NCI-H1694 (cell line): ENCODE results near the gene SPAG17.

Experiments
- DNase-seq: peaks from one replicate; lab custom pipeline; 2025; lab: John Stamatoyannopoulos, UW

SPAG17 gene

GRCh38 chr1:118118873-118119463 lies 66.1 kb downstream of the SPAG17 start:
- no peak for DNase-seq

DNA sequence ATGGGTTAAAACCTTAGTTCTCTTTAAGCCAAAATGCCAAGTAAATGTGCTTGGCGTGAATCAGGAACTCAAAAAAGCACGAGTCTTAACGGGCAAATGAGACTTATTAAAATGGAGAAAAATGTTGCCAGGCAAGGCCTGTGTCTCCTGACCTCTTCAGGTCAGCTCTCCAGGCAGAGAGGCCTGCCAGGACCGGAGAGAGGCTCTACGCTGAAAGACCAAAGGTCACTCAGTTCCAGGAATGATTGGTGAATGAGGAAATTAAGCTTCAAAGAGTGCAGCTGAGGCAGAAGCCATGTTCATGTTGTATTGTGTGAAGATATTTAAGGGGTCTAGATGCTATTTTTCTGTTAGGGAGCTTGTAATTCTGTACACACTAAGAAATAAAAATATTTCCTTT lies 66.6 kb downstream of the SPAG17 start:
- no peak for DNase-seq

GRCh38 chr1:118117521-118117920 lies 67.5 kb downstream of the SPAG17 start:
- no peak for DNase-seq

GRCh38 chr1:118116909-118117308 lies 68.1 kb downstream of the SPAG17 start:
- no peak for DNase-seq

- DNase-seq, result no peak
Measured at GRCh38 chr1:118116401-118116800, 68.6 kb downstream of the SPAG17 start.

DNA sequence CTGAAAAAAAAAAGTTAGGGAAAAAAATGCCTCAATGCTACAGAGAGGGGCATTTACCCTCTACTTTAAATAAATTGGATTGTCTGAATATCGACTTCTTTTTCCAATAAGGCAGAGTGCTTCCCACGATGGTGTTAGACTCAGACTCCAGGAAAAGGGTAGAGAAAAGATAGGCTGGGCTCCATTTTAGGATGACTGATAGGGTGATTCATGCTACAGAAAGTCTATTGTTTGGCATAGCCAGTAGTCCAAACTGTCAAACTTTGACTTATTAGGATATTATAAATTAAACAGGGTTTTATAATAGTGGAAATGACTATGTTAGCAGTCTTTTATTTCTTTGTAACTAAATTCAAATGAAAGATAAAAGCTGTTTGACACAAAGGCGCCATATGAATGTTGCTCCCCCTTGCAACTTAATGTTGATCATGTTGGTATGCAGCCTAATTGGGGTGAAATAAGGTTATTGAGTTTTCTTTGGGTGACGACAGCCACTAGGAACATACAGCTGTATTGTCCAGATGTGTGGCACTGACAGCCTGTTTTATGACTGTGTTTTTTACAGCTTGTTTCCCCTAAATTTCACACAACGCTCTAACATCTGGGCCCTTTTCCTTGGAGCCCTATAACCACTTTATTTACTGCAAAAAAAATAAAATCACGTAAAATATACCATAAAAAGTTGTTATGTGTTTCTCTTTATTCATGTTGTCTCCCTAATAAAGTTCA lies 69.3 kb downstream of the SPAG17 start:
- no peak for DNase-seq

DNA sequence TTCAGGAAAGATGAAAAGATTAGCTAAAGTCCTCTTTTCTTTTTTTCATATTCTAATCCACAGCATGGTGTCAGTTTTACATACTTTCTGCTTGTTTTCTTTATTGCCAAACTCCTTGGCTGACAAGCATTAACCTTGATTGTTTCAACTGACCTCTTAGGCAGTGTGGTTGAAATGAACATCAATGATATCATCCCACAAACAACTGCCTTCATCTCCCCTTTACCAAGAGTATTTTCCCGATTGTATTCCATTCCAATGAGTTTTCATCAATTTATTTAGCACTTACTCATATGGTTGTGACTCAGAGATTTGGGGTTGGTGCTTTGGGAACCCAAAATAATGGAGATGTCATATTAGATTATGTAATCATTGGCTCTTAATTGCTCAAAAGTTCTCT lies 71.8 kb downstream of the SPAG17 start:
- no peak for DNase-seq

GRCh38 chr1:118110580-118110979 lies 74.4 kb downstream of the SPAG17 start:
- DNase-seq, result no peak

- no peak for DNase-seq
Measured at GRCh38 chr1:118104951-118105350, 80.1 kb downstream of the SPAG17 start.

GRCh38 chr1:118102445-118102844 lies 82.6 kb downstream of the SPAG17 start:
- DNase-seq, result no peak

DNA sequence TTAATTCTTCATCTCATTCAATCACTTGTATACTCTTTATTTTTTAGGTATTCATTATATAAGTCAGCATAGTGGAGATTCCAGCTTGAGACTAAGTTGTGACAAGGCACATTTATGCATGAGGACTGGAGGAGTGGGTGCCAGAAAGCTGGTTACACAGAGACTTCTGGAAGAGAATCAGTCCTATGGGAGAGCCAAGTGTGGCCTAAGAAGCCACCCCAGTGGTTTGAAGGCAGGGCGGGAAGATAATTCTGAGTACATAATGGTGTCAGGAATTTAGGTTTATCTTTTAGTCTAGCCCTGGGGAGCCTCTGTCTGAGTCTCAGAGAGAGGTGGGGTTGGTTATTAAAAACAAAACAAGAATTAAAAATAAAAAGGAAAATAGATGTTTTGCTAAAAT lies 83.0 kb downstream of the SPAG17 start:
- DNase-seq, result no peak

- no peak for DNase-seq
Measured at GRCh38 chr1:118101515-118101844, 83.5 kb downstream of the SPAG17 start.

DNA sequence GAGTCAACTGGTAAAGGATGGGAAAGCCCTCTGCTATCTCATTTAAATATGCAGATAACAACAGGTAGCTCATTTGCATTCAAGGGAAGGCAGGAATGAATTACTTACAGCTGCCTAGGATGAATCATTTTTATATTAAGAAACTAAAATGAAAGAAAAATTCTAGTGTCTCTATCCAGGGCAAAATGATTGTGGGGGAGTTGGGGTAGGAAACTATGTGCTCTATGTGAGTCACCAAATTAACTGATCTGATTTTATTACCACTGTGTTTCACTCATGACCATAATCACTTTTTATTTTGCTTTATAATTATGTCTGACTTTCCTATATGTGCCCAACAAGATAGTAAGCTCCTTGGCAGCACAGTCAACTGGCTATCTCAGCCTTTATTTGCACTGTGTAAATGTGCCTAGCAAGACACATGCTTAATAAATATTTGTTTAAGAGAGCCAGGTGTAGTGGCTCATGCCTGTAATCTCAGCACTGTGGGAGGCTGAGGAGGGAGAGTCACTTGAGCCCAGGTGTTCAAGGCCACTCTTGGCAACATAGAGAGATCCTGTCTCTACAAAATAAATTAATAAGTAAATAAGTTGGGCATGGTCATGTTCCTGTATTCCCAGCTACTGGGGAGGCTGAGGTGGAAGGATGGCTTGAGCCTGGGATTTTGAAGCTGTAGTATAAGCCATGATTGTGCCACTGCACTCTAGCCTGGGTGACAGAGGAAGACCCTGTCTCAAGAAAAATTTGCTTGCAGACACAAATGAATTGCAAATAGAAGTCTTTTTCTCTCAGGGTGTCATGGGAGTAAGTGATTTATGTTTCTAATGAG lies 84.1 kb downstream of the SPAG17 start:
- DNase-seq, result no peak

GRCh38 chr1:118099686-118100085 lies 85.3 kb downstream of the SPAG17 start:
- no peak for DNase-seq

DNA sequence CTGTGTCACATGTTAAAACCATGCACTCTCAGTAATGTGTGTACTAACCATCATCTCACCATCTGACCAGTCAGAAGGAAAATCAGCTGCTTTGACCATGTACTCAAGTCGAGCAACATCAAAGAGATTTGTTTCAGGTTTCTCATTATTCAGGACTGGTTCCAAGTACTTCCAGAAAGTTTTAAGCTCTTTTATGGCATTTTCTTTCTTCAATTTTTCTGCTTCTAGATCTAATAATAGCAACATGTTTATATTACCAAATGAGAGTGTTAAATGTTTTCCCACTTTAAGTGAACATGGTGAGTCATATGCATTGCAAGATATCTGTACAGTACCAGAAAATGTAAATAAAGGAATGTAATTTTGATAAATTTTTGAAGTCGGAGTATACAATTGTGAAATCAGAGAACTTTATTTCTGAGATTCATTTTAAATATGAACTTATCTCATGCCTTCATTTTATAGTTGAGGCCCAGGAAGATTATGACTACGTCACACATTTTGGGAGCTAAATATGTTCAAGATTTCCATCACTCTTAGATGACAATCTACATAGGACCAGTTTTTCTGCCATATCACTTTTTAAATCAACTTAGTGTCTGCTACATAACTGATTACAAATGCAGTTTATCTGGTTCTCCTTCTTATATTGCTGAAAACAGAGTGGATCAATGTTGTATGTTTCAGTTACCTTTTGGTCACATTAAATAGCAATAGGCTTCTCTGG lies 87.2 kb downstream of the SPAG17 start:
- no peak for DNase-seq

DNA sequence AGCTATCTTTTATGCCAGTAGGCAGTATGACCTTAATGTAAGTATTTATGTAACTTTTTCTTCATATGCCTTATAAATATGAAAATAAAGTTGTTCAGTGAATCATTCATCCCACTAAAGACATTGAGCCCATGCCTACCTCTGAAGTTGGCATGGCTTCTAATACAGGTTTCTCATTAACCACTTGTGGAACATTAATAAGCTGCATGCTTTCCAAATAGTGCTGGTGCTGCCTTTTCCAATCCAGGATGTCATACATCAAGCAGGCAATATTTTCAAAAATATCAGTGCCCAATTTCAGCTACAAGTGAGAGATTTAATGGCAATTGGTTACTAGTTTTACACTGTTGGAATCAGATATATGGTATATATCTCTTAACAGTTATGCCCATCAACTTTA lies 92.0 kb downstream of the SPAG17 start:
- no peak for DNase-seq

- no peak for DNase-seq
Measured at GRCh38 chr1:118090130-118090529, 94.9 kb downstream of the SPAG17 start.

DNA sequence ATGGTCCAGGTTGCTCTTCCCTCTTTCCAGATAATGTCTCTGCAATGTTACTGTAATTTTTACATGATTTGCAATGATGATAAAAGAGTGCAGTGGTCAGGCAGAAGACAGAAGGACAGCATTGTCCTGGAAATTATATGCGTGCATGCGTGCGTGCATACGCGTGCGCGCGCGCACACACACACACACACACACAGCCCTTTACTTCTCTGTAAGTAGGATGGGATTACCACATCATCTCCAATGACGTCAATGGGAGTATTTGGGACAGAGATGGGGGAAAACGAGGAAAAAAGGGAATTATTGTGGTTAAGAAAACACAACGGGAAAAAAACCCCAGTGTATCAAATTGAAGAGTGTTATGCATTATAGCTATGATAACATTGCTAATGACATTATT lies 99.7 kb downstream of the SPAG17 start:
- DNase-seq, result no peak

DNA sequence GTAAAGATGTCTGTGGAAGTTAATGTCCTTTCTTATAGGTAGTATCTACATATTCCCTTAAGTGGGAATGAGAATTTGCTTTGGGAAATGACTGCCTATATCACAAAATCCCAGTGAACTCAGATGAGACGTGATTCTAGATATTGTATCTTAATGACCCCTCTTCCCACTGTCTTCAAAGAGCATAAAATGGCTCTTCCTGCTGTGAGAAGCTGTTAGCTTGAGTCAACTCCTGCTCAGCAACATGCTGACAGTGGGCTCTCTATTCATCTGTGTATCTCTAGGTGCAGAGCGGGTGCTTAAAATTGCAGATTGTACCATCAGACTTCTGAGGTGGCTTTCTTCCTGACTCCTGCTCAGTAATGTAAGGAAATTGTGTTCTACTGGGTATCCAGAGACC lies 100.6 kb downstream of the SPAG17 start:
- DNase-seq, result no peak

- no peak for DNase-seq
Measured at GRCh38 chr1:118082984-118083383, 102.0 kb downstream of the SPAG17 start.

DNA sequence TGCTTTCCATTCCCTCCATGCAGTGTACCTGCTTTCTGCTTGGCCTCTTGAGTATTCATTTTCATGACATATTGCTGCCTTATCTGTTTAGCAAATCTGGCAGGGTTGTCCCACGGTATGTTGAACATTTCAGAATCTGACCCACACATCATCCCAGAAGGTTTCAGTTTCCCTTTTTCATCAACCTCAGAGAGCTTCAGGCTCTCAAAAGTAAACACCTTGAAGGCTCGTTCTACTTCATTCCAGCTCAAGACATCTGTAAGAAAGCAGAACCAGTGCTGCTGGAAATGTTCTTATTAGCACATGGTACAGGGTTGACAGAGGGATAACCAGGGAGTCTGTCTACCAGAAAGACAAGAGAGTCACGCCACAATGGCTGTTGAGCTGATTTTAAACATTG lies 103.6 kb downstream of the SPAG17 start:
- DNase-seq, result no peak

- peak; percentile 2 for DNase-seq
Measured at GRCh38 chr1:118077331-118078045, 107.5 kb downstream of the SPAG17 start.
